ENCODE data around the gene GPR183. TPM values are rescaled to one million over a fixed set of nuclear protein-coding genes. Genes with fewer than 3 reads are reported as not detected.

GPR183 gene
- total and polyA plus RNA-seq, 2 of the 8 experiments (the other 6 are each of a cell fraction or from before 2014, with no cell fraction given) = not detected

DNA sequence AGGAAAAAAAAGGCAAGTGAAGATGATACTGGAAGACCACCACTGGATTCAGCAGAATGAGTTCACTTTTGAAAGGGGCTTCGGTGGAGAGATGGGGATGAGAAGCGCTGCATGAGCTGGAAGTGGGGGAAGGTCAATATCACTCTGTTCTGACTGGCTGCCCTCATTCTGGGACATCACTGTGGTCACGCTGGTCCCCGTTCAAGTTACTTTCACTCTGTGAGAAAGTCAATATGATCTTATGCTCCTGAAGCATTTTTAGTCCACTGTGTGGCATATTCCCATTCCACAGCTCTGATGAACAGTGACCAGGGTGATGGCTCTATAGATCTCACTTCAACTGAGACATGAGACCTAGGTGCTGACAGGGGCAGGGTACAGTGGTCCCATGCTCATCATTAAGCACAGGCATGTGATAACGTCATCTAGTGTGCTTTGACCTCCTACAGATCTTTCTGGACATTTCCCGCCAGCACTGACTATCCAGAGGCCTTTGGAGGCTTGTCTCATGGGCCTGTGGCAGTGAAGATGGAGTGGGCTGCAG lies 40.2 kb upstream of the GPR183 start:
- no peaks in the 10 kb centered on the region; the same call in 1 of the 2 replicates for H3K79me1 ChIP-seq (ENCODE audit: low read depth, low read length)
- no peak overlapping the region for H3K4ac ChIP-seq (replicated peaks; ENCODE audit: insufficient read length, low read depth, low read length)
- H3K4me1 ChIP-seq (replicated peaks in 1 of 4; ENCODE audit: control insufficient read depth in 3 of 4, insufficient read depth in 4 of 4, low read length in 3 of 4) = no peaks in the 10 kb centered on the region
- no peak overlapping the region for H4K8ac ChIP-seq (ENCODE audit: extremely low read depth, insufficient read depth, low read length)
- no peak for FAIRE-seq
- no peak overlapping the region for H3K56ac ChIP-seq (replicated peaks; ENCODE audit: insufficient read length, low read depth, low read length)
- no peak overlapping the region for H2BK120ac ChIP-seq (replicated peaks; ENCODE audit: low read depth, low read length)
- no peak overlapping the region for H3K14ac ChIP-seq (ENCODE audit: insufficient read length)
- H3K36me3 ChIP-seq (ENCODE audit: control insufficient read depth in 2 of 4, insufficient read depth in 4 of 4, low read length in 3 of 4) = peaks cover 4 to 8% (median 6%) of the 10 kb centered on the region in 4 experiments; a peak in 4 of 8 replicates
- no peak overlapping the region for H4K91ac ChIP-seq (replicated peaks; ENCODE audit: insufficient read length, low read length)
- no peak overlapping the region for H3K23ac ChIP-seq (ENCODE audit: insufficient read length)
- no peak overlapping the region for H3K9ac ChIP-seq (replicated peaks in 1 of 4; ENCODE audit: extremely low read depth in 1 of 4, low read depth in 3 of 4, low read length in 3 of 4)
- CTCF ChIA-PET (ENCODE audit: partially characterized antibody) = interaction anchor here (0.8 to 1.6 kb wide), 3 partner anchors 20 to 171 kb away, joined by 3 to 8 read pairs (median 4); no protein-coding TSS in a partner anchor
- H2AFZ ChIP-seq (ENCODE audit: low read length) = no peak overlapping the region
- no peak overlapping the region for H2BK5ac ChIP-seq (ENCODE audit: low read depth, low read length)
- POLR2A ChIA-PET (ENCODE audit: partially characterized antibody) = no interaction called here
- H3K18ac ChIP-seq (ENCODE audit: extremely low read depth, low read length) = no peak overlapping the region
- H3K79me2 ChIP-seq (ENCODE audit: control insufficient read depth in 1 of 2, insufficient read depth in 2 of 2, low read length in 2 of 2) = no peaks in the 10 kb centered on the region
- H3K4me2 ChIP-seq (ENCODE audit: insufficient read depth in 1 of 2, low read depth in 2 of 2, low read length in 2 of 2) = no peak overlapping the region
- no peak overlapping the region for H2BK15ac ChIP-seq (ENCODE audit: low read length)
- no peak overlapping the region for H2BK12ac ChIP-seq (ENCODE audit: low read depth, low read length)
- no peak for DNase-seq (ENCODE audit: low read depth in 1 of 2, low spot score in 2 of 2)
- peaks cover 0 to 8% of the 10 kb centered on the region in 2 experiments for H4K20me1 ChIP-seq (replicated peaks in 1 of 2; ENCODE audit: control insufficient read depth in 1 of 2, insufficient read depth in 2 of 2, low read length in 2 of 2)
- no peak overlapping the region for H2AK5ac ChIP-seq (ENCODE audit: low read depth, low read length)
- WGBS, 2 experiments (ENCODE audit: extremely low coverage in 1 of 2, insufficient coverage in 1 of 2, insufficient read length in 1 of 2, insufficient replicate concordance in 2 of 2, low coverage in 1 of 2, low lambda C conversion rate in 2 of 2, missing lambda C conversion rate in 1 of 2) = 93% methylated on average over 6 of the region's 6 CpGs; no CpG with 5 or more reads in 1 of the 2 experiments
- H3K23me2 ChIP-seq (ENCODE audit: low read depth, low read length) = no peaks in the 10 kb centered on the region
- TF ChIP-seq SAP30 (IDR thresholded peaks at IDR 0.05; ENCODE audit: insufficient read depth, insufficient replicate concordance, low read length) (no peak), USF2 (IDR thresholded peaks at IDR 0.05; ENCODE audit: low read length) (no peak), EZH2 (IDR thresholded peaks at IDR 0.05; ENCODE audit: low read depth, low read length, severe bottlenecking) (no peak)
- no peaks in the 10 kb centered on the region for H3K27me3 ChIP-seq (replicated peaks in 1 of 4; ENCODE audit: control insufficient read depth in 3 of 4, extremely low read depth in 1 of 4, insufficient read depth in 3 of 4, low read length in 3 of 4)
- no peak overlapping the region for H3K27ac ChIP-seq (ENCODE audit: low read depth, low read length)
- no peak overlapping the region for H4K5ac ChIP-seq (ENCODE audit: insufficient read length, low read depth, low read length)
- no peaks in the 10 kb centered on the region for H3K9me3 ChIP-seq (ENCODE audit: insufficient read depth in 2 of 2, low read depth in 1 of 2, low read length in 1 of 2)
- no peak overlapping the region for H2BK20ac ChIP-seq (ENCODE audit: low read length)
- no peak overlapping the region for H3K4me3 ChIP-seq (ENCODE audit: extremely low read depth in 1 of 4, insufficient read depth in 2 of 4, low read depth in 3 of 4, low read length in 4 of 4)
